ENCODE data around the gene KIAA0825. TPM values are rescaled to one million over a fixed set of nuclear protein-coding genes. Genes with fewer than 3 reads are reported as not detected.

The KIAA0825 gene
- total and polyA plus RNA-seq, 2 of the 8 experiments (the other 6 are each of a cell fraction or from before 2014, with no cell fraction given) = 0.60 to 1.0 TPM

- TF ChIP-seq, protein P1, sequence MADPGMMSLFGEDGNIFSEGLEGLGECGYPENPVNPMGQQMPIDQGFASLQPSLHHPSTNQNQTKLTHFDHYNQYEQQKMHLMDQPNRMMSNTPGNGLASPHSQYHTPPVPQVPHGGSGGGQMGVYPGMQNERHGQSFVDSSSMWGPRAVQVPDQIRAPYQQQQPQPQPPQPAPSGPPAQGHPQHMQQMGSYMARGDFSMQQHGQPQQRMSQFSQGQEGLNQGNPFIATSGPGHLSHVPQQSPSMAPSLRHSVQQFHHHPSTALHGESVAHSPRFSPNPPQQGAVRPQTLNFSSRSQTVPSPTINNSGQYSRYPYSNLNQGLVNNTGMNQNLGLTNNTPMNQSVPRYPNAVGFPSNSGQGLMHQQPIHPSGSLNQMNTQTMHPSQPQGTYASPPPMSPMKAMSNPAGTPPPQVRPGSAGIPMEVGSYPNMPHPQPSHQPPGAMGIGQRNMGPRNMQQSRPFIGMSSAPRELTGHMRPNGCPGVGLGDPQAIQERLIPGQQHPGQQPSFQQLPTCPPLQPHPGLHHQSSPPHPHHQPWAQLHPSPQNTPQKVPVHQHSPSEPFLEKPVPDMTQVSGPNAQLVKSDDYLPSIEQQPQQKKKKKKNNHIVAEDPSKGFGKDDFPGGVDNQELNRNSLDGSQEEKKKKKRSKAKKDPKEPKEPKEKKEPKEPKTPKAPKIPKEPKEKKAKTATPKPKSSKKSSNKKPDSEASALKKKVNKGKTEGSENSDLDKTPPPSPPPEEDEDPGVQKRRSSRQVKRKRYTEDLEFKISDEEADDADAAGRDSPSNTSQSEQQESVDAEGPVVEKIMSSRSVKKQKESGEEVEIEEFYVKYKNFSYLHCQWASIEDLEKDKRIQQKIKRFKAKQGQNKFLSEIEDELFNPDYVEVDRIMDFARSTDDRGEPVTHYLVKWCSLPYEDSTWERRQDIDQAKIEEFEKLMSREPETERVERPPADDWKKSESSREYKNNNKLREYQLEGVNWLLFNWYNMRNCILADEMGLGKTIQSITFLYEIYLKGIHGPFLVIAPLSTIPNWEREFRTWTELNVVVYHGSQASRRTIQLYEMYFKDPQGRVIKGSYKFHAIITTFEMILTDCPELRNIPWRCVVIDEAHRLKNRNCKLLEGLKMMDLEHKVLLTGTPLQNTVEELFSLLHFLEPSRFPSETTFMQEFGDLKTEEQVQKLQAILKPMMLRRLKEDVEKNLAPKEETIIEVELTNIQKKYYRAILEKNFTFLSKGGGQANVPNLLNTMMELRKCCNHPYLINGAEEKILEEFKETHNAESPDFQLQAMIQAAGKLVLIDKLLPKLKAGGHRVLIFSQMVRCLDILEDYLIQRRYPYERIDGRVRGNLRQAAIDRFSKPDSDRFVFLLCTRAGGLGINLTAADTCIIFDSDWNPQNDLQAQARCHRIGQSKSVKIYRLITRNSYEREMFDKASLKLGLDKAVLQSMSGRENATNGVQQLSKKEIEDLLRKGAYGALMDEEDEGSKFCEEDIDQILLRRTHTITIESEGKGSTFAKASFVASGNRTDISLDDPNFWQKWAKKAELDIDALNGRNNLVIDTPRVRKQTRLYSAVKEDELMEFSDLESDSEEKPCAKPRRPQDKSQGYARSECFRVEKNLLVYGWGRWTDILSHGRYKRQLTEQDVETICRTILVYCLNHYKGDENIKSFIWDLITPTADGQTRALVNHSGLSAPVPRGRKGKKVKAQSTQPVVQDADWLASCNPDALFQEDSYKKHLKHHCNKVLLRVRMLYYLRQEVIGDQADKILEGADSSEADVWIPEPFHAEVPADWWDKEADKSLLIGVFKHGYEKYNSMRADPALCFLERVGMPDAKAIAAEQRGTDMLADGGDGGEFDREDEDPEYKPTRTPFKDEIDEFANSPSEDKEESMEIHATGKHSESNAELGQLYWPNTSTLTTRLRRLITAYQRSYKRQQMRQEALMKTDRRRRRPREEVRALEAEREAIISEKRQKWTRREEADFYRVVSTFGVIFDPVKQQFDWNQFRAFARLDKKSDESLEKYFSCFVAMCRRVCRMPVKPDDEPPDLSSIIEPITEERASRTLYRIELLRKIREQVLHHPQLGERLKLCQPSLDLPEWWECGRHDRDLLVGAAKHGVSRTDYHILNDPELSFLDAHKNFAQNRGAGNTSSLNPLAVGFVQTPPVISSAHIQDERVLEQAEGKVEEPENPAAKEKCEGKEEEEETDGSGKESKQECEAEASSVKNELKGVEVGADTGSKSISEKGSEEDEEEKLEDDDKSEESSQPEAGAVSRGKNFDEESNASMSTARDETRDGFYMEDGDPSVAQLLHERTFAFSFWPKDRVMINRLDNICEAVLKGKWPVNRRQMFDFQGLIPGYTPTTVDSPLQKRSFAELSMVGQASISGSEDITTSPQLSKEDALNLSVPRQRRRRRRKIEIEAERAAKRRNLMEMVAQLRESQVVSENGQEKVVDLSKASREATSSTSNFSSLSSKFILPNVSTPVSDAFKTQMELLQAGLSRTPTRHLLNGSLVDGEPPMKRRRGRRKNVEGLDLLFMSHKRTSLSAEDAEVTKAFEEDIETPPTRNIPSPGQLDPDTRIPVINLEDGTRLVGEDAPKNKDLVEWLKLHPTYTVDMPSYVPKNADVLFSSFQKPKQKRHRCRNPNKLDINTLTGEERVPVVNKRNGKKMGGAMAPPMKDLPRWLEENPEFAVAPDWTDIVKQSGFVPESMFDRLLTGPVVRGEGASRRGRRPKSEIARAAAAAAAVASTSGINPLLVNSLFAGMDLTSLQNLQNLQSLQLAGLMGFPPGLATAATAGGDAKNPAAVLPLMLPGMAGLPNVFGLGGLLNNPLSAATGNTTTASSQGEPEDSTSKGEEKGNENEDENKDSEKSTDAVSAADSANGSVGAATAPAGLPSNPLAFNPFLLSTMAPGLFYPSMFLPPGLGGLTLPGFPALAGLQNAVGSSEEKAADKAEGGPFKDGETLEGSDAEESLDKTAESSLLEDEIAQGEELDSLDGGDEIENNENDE (IDR thresholded peaks at IDR 0.05; ENCODE audit: insufficient replicate concordance, low read length) = no peak
- TF ChIP-seq HDAC2 (IDR thresholded peaks at IDR 0.05; ENCODE audit: borderline replicate concordance in 1 of 2, low read depth in 2 of 2, low read length in 2 of 2) (no peak), RNF2 (IDR thresholded peaks at IDR 0.05; ENCODE audit: borderline replicate concordance, low read depth, low read length, missing control alignments, poor library complexity, severe bottlenecking) (no peak), TCF12 (IDR thresholded peaks at IDR 0.05; ENCODE audit: low read depth, low read length) (no peak), JUND (IDR thresholded peaks at IDR 0.05; ENCODE audit: low read length) (no peak), CHD1 (IDR thresholded peaks at IDR 0.05; ENCODE audit: low read depth, low read length) (no peak), KDM4A (IDR thresholded peaks at IDR 0.05; ENCODE audit: low read depth, low read length, severe bottlenecking) (no peak), USF2 (IDR thresholded peaks at IDR 0.05; ENCODE audit: low read length) (no peak), JUN (IDR thresholded peaks at IDR 0.05; ENCODE audit: low read depth, low read length) (no peak), CEBPB (IDR thresholded peaks at IDR 0.05; ENCODE audit: low read depth, low read length) (no peak)
Measured at GRCh38 chr5:94161801-94162200, 456.6 kb downstream of the KIAA0825 start (continued).
